Keratinocyte (primary cell): ENCODE results near the gene GRIA1. TPM values are rescaled to one million over a fixed set of nuclear protein-coding genes. Genes with fewer than 3 reads are reported as not detected.

Source experiments
- DNase-seq: peaks from one replicate; pipeline ENCODE4 v3.0.0-alpha.2; 2011; ENCODE audit warnings: low read depth, missing footprints, low spot score
- FAIRE-seq: peaks from 2 replicates; lab custom pipeline; 2011; peaks lifted over from hg19 to GRCh38; lab: Jason Lieb, UNC
- H2AFZ ChIP-seq: 2 replicates; pipeline ENCODE4 v1.6.0; 2012; ENCODE audit warnings: low read length, control low read depth, inconsistent platforms; ENCODE audit not compliant: control insufficient read depth
- H3K27ac ChIP-seq: 2 replicates; pipeline ENCODE4 v1.5.1; 2011; ENCODE audit warnings: low read length; ENCODE audit not compliant: control insufficient read depth, insufficient read depth
- H3K27me3 ChIP-seq: 3 replicates; pipeline ENCODE4 v1.6.0; 2011; ENCODE audit warnings: low read length; ENCODE audit not compliant: control insufficient read depth, insufficient read depth; ENCODE audit errors: extremely low read depth
- H3K36me3 ChIP-seq, 2 experiments: 2 replicates in 1 of 2; 3 replicates in 1 of 2; pipeline ENCODE4 v1.5.1; 2011; ENCODE audit warnings: low read length in 2 of 2, mild to moderate bottlenecking in 1 of 2; ENCODE audit not compliant: control insufficient read depth in 2 of 2, insufficient read depth in 2 of 2; ENCODE audit errors: extremely low read depth in 1 of 2
- H3K4me1 ChIP-seq: 3 replicates; pipeline ENCODE4 v1.5.1; 2011; ENCODE audit warnings: low read length; ENCODE audit not compliant: control insufficient read depth, insufficient read depth; ENCODE audit errors: extremely low read depth
- H3K4me2 ChIP-seq: 3 replicates; pipeline ENCODE4 v1.6.0; 2011; ENCODE audit warnings: low read depth, low read length; ENCODE audit not compliant: control insufficient read depth, insufficient read depth; ENCODE audit errors: extremely low read depth
- H3K4me3 ChIP-seq, 3 experiments: fragments of 200-600 bp in 1 of 3; sonication (generic) in 1 of 3; 2 replicates in 2 of 3; 3 replicates in 1 of 3; pipeline ENCODE4 v1.5.1; 2011 to 2016; ENCODE audit warnings: low read length in 3 of 3, mild to moderate bottlenecking in 3 of 3, control low read depth in 2 of 3, inconsistent platforms in 1 of 3, low read depth in 1 of 3, mixed read lengths in 1 of 3, mixed run types in 1 of 3, moderate library complexity in 1 of 3; ENCODE audit not compliant: control insufficient read depth in 2 of 3, insufficient read depth in 2 of 3; ENCODE audit errors: extremely low read depth in 1 of 3
- H3K79me2 ChIP-seq: 2 replicates; pipeline ENCODE4 v1.6.0; 2012; ENCODE audit warnings: low read length; ENCODE audit not compliant: control insufficient read depth, insufficient read depth
- H3K9ac ChIP-seq: 3 replicates; pipeline ENCODE4 v1.6.0; 2011; ENCODE audit warnings: low read length; ENCODE audit not compliant: control insufficient read depth, insufficient read depth; ENCODE audit errors: extremely low read depth
- H3K9me1 ChIP-seq: 3 replicates; pipeline ENCODE4 v1.6.0; 2011; ENCODE audit warnings: low read length; ENCODE audit not compliant: control insufficient read depth, insufficient read depth; ENCODE audit errors: extremely low read depth
- H3K9me3 ChIP-seq: 2 replicates; pipeline ENCODE4 v1.5.1; 2012; ENCODE audit warnings: low read depth, low read length; ENCODE audit not compliant: control insufficient read depth
- H4K20me1 ChIP-seq: 3 replicates; pipeline ENCODE4 v1.6.0; 2011; ENCODE audit warnings: low read length; ENCODE audit not compliant: control insufficient read depth, insufficient read depth; ENCODE audit errors: extremely low read depth
- EZH2 ChIP-seq: IDR thresholded peaks from one replicate; pipeline ENCODE4 v1.6.1; 2012; ENCODE audit warnings: inconsistent platforms, mild to moderate bottlenecking, low read length, moderate library complexity
- dilution Hi-C: fragments of 300-500 bp; cut with MboI; formaldehyde crosslinking; loops from one replicate; pipeline ENCODE4 v1.7.0; 2020; ENCODE audit warnings: low sequenced_read_pairs; ENCODE audit not compliant: extremely low pct_ligation_motif_present
- polyA plus RNA-seq, 5 experiments: library from polyadenylated mRNA; depleted of rRNA in 3 of 5; stranded (reverse) in 3 of 5; stranded (forward) in 1 of 5; unstranded in 1 of 5; fragments of >200 nt; gene quantifications; 1 replicate in 1 of 5; 2 replicates in 3 of 5; 3 replicates in 1 of 5; pipeline versions ENCODE4 v1.2.1 to v1.2.3, GENCODE V29; 2011 to 2012; ENCODE audit warnings: missing spikeins in 2 of 5, low read depth in 1 of 5, low replicate concordance in 1 of 5
- TF ChIP-seq, protein P1 (sequence below), 3 experiments: IDR thresholded peaks in 1 of 3; conservative IDR thresholded peaks in 1 of 3; optimal IDR thresholded peaks in 1 of 3; 2 replicates in 2 of 3; 3 replicates in 1 of 3; pipeline versions ENCODE3 to v1.5.1; 2011; ENCODE audit warnings: low read length in 3 of 3, mild to moderate bottlenecking in 3 of 3, moderate library complexity in 2 of 3, control low read depth in 1 of 3, inconsistent platforms in 1 of 3; ENCODE audit not compliant: insufficient read depth in 2 of 3; ENCODE audit errors: extremely low read depth in 1 of 3

Gene GRIA1
- polyA plus RNA-seq, 1 donor (not counting 4 experiments of a cell fraction or from before 2014, with no cell fraction given) = not detected

- H3K9ac ChIP-seq = no peak overlapping the region
- no peaks in the 10 kb centered on the region for H3K36me3 ChIP-seq
- no peaks in the 10 kb centered on the region for H3K9me1 ChIP-seq
- H3K4me2 ChIP-seq = no peak overlapping the region
- H3K4me1 ChIP-seq = peaks cover 33% of the 10 kb centered on the region
- H3K9me3 ChIP-seq = no peaks in the 10 kb centered on the region
- TF ChIP-seq, protein P1, sequence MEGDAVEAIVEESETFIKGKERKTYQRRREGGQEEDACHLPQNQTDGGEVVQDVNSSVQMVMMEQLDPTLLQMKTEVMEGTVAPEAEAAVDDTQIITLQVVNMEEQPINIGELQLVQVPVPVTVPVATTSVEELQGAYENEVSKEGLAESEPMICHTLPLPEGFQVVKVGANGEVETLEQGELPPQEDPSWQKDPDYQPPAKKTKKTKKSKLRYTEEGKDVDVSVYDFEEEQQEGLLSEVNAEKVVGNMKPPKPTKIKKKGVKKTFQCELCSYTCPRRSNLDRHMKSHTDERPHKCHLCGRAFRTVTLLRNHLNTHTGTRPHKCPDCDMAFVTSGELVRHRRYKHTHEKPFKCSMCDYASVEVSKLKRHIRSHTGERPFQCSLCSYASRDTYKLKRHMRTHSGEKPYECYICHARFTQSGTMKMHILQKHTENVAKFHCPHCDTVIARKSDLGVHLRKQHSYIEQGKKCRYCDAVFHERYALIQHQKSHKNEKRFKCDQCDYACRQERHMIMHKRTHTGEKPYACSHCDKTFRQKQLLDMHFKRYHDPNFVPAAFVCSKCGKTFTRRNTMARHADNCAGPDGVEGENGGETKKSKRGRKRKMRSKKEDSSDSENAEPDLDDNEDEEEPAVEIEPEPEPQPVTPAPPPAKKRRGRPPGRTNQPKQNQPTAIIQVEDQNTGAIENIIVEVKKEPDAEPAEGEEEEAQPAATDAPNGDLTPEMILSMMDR (optimal IDR thresholded peaks at IDR 0.05 in 1 of 3, IDR thresholded peaks at IDR 0.05 in 1 of 3, conservative IDR thresholded peaks at IDR 0.05 in 1 of 3; ENCODE audit: extremely low read depth in 1 of 3, insufficient read depth in 2 of 3, low read length in 3 of 3) = no peak
- no peak for TF ChIP-seq EZH2
- H3K79me2 ChIP-seq = no peaks in the 10 kb centered on the region
- no peaks in the 10 kb centered on the region for H4K20me1 ChIP-seq
- no peak for FAIRE-seq
- DNase-seq = no peak
- H3K27ac ChIP-seq = no peak overlapping the region
- H3K4me3 ChIP-seq = no peak overlapping the region
- no peaks in the 10 kb centered on the region for H3K27me3 ChIP-seq
- dilution Hi-C loops = no loop called here
- peak overlapping the region; percentile 43 for H2AFZ ChIP-seq
Observed at GRCh38 chr5:153618307-153618706, 127.8 kb downstream of the GRIA1 start.

DNA sequence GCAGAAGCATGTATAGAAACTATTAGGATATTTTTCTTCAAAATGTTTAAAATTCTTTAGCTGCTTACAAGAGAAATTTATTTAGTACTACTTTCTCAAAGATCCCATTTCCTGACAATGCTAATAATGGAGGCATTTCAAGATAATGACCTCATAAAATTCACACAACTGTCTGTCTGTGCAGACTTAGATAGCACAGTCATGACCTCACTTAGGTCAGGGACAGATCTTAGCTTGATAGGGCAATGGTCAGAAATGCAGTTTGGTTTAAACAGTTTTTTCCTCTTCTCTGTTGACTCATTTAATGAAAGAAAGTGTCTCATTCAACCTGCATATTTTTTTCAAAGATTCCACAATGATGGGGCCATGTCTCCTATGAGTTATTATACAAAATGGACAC, 128.4 kb downstream of the GRIA1 start:
- Histone ChIP-seq H2AFZ (peak overlapping the region; percentile 29), H3K9me3 (no peaks in the 10 kb centered on the region), H3K79me2 (no peaks in the 10 kb centered on the region), H3K4me2 (no peak overlapping the region), H3K9me1 (no peaks in the 10 kb centered on the region), H3K9ac (no peak overlapping the region), H3K4me3 (no peak overlapping the region), H3K27me3 (no peaks in the 10 kb centered on the region), H4K20me1 (no peaks in the 10 kb centered on the region), H3K27ac (no peak overlapping the region), H3K4me1 (peaks cover 35% of the 10 kb centered on the region), H3K36me3 (no peaks in the 10 kb centered on the region)
- TF ChIP-seq, protein P1 (optimal IDR thresholded peaks at IDR 0.05 in 1 of 3, IDR thresholded peaks at IDR 0.05 in 1 of 3, conservative IDR thresholded peaks at IDR 0.05 in 1 of 3; ENCODE audit: extremely low read depth in 1 of 3, insufficient read depth in 2 of 3, low read length in 3 of 3) = no peak
- no peak for TF ChIP-seq EZH2
- FAIRE-seq (peak; percentile 76), DNase-seq (peak; percentile 9)
- dilution Hi-C loops = no loop called here
